Mesothelial cell of epicardium (in vitro differentiated cells): ENCODE measurements around the gene E2F1. TPM values are rescaled to one million over a fixed set of nuclear protein-coding genes. Genes with fewer than 3 reads are reported as not detected.
A peak's percentile ranks its signal among the peaks of the same experiment; 100 is the strongest.

Experiments
- DNase-seq, 2 experiments: peaks; one replicate each; pipeline ENCODE4 v3.0.0; 2021; ENCODE audit warnings: low spot score in 2 of 2; ENCODE audit not compliant: unreplicated experiment in 2 of 2
- H3K27ac Mint-ChIP-seq: 2 replicates; pipeline ENCODE4 v1.8.0; 2021; ENCODE audit warnings: mixed read lengths
- H3K27me3 Mint-ChIP-seq: 2 replicates; pipeline ENCODE4 v1.8.0; 2021; ENCODE audit warnings: low read depth, mixed read lengths
- H3K36me3 Mint-ChIP-seq: 2 replicates; pipeline ENCODE4 v1.8.0; 2021; ENCODE audit warnings: mixed read lengths
- H3K4me1 Mint-ChIP-seq: 2 replicates; pipeline ENCODE4 v1.8.0; 2021; ENCODE audit warnings: mixed read lengths
- H3K4me3 Mint-ChIP-seq: 2 replicates; pipeline ENCODE4 v1.8.0; 2021; ENCODE audit warnings: mild to moderate bottlenecking, moderate library complexity, mixed read lengths
- H3K9me3 Mint-ChIP-seq: 2 replicates; pipeline ENCODE4 v1.8.0; 2021; ENCODE audit warnings: mixed read lengths
- total RNA-seq: library from RNA; stranded (reverse); gene quantifications from 3 replicates; pipeline ENCODE4 v1.2.1, GENCODE V29; 2021
- TF ChIP-seq, protein P1 (sequence below): fragments of 200-600 bp; sonication (generic); IDR thresholded peaks from one replicate; pipeline ENCODE4 v1.5.0; 2021; ENCODE audit warnings: antibody characterized with exemption; ENCODE audit not compliant: unreplicated experiment

Gene E2F1
- total RNA-seq, 1 donor from 2014 or later, result 16.7 TPM

DNA sequence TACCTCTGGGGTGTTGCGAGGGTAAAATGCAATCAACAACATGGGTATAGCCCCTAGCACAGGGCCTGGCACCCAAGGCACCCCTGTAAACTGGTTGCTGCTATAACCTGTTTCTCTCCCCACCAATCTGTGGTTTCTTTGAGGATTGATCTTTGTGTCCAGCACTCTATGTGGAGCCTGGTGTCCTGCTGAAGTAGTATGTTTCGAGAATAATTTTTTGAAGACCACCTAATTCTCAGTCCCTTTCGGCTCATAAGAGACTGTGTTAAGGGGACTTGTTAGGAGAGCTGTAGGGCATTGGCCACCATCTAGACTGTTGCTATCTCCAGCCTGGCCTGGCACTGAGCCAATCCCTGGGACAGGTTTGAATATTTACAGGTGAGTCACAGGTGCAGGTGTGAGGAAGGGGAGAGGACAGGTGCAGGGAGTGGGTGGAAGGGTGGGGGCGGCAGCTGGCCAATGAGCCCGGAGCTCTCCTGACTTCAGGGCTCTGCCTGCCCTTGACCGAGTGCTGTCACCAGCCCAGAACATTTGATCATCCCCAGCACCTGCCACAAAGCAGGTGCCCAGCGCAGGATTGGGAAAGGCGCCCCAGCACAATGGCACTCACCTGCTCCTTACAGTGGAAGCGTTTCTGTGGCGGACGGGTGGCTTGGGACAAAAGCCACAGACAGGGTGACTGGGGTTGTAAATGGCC, 32.1 kb downstream of the E2F1 start:
- TF ChIP-seq, protein P1, sequence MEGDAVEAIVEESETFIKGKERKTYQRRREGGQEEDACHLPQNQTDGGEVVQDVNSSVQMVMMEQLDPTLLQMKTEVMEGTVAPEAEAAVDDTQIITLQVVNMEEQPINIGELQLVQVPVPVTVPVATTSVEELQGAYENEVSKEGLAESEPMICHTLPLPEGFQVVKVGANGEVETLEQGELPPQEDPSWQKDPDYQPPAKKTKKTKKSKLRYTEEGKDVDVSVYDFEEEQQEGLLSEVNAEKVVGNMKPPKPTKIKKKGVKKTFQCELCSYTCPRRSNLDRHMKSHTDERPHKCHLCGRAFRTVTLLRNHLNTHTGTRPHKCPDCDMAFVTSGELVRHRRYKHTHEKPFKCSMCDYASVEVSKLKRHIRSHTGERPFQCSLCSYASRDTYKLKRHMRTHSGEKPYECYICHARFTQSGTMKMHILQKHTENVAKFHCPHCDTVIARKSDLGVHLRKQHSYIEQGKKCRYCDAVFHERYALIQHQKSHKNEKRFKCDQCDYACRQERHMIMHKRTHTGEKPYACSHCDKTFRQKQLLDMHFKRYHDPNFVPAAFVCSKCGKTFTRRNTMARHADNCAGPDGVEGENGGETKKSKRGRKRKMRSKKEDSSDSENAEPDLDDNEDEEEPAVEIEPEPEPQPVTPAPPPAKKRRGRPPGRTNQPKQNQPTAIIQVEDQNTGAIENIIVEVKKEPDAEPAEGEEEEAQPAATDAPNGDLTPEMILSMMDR, result no peak
- no peak for DNase-seq
- H3K4me1 Mint-ChIP-seq, result peaks cover 60% of the 10 kb centered on the region
- H3K36me3 Mint-ChIP-seq, result peaks cover under 1% of the 10 kb centered on the region
- H3K27me3 Mint-ChIP-seq, result no peaks in the 10 kb centered on the region
- H3K4me3 Mint-ChIP-seq, result no peak overlapping the region
- H3K9me3 Mint-ChIP-seq, result no peaks in the 10 kb centered on the region
- H3K27ac Mint-ChIP-seq, result peak overlapping the region; percentile 80

DNA sequence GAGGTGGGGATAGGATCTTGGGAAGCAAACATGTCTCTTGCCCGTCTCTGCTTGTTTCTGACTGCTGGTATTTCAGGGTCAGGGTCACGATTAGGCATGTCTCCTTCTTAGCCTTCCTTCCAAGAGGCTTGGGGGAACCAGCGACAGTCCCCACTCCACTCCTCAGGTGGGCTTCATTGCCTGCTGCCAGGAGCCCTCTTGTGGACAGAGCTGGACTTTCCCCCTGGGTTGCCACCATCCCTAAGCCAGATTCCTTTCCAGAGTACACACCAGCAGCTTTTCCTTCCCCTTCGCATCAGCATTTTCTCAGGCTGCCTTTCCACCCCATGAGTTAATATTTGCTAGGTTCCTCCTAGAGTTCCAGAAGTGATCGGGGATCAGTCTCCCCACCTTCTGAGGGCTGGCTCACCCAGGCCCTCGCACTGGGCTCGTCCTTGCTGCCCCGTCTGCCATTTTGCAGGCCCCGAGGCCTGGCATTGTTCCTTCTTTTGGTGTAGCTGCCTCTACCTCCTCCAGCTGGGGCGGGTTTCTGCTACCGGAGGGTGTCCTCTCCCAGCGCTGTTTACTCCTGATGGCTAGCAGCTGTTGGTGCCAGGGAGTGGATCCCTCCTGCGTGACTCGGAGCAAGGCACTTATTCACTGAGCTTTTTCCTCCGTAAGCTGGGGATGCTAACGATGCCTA, 32.8 kb downstream of the E2F1 start:
- TF ChIP-seq, protein P1, result peak; percentile 68
- H3K27ac Mint-ChIP-seq, result peak overlapping the region; percentile 80
- no peaks in the 10 kb centered on the region for H3K9me3 Mint-ChIP-seq
- peaks cover 67% of the 10 kb centered on the region for H3K4me1 Mint-ChIP-seq
- H3K27me3 Mint-ChIP-seq, result no peaks in the 10 kb centered on the region
- DNase-seq, result peak in 1 of 2 experiments; percentile 80
- H3K4me3 Mint-ChIP-seq, result no peak overlapping the region
- no peaks in the 10 kb centered on the region for H3K36me3 Mint-ChIP-seq

DNA sequence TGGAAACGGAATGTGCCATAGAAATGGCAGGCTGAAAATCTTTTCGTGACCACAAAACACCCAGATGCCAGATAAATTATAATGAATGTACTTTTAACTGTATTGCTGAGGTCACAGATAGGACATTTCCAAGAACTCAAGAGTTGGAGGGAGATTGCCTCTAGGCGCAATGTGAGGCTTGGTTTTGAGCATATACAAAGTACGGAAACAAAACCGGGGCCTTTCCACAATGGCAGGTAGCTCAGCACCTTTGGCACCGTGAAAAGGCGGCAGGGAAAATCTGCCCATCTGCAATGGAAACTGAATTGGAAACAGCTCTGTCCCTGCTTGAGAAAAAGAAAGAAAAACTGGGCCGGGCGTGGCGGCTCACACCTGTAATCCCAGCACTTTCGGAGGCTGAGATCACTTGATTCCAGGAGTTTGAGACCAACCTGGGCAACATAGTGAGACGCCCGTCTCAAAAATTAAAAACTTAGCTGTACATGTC, 34.6 kb downstream of the E2F1 start:
- peaks cover 74% of the 10 kb centered on the region for H3K4me1 Mint-ChIP-seq
- H3K36me3 Mint-ChIP-seq, result peaks cover 4% of the 10 kb centered on the region
- no peak for DNase-seq
- H3K9me3 Mint-ChIP-seq, result no peaks in the 10 kb centered on the region
- H3K27me3 Mint-ChIP-seq, result no peaks in the 10 kb centered on the region
- peak overlapping the region; percentile 94 for H3K27ac Mint-ChIP-seq
- peak overlapping the region; percentile 20 for H3K4me3 Mint-ChIP-seq
- TF ChIP-seq, protein P1, result no peak

DNA sequence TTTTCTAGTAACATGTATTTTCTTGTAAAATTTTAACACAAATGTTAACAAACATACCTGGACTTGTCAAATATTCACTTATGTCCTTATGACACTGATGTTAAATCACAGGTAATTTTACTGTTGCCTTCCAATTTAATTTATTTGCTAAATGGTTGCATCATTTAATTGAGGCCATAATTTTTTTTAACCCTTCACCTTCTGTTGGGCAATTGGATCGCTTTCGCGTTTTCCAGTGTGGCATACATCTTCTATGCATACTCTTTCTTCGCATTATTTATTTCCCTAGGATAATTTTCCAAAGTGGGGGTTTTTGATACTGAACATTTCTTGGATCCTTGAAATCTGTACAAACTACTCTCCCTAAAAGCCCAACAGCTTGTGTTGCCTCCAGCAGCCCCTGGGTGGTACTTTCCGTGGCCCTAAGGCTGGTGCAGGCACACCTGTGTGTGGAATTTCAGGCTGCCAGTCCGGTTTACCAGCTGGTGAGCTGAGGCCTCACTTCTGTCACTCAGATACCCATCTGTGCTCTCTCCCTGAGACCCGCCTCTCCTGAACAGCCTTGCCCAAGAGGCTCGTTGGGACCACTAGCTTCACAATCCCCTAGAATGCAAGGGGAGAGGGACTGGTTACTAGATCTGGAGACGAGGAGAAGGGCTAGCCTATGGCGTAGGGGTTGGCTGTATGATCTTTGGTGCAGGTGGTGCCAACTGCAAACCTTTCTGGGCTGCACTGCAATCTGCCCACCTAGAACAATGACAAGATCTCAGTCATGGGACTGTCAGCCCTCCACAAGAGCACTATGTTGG, 35.2 kb downstream of the E2F1 start:
- H3K27ac Mint-ChIP-seq, result peak overlapping the region; percentile 94
- H3K36me3 Mint-ChIP-seq, result peaks cover 6% of the 10 kb centered on the region
- H3K4me1 Mint-ChIP-seq, result peaks cover 74% of the 10 kb centered on the region
- TF ChIP-seq, protein P1, result no peak
- H3K4me3 Mint-ChIP-seq, result peak overlapping the region; percentile 20
- no peaks in the 10 kb centered on the region for H3K27me3 Mint-ChIP-seq
- no peak for DNase-seq
- H3K9me3 Mint-ChIP-seq, result no peaks in the 10 kb centered on the region

DNA sequence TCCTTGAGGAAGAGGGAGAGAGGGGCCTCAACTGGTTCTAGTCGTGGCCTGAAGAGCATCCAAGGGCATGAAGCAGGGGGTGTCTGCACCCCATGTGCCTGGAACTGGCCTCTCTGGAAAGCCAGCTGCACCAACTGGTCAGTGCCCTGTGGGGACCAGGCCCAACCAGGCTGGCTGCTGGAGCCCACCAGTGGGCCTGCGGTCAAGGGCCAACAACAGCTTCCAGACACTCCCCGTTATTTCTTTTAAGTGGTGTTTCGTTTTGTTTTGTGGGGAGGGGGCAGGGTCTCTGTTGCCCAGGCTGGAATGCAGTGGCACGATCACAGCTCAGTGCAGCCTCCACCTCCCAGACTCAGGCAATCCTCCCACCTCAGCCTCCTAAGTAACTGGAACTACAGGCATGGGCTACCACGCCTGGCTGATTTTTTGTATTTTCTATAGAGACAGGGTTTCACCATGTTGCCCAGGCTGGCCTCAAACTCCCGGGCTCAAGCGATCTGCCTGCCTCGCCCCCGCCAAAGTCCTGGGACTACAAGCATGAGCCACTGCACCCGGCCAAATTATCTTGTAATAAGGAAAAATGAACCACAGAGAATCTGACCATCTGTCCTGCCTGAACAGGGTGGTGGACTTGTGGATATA, 36.0 kb downstream of the E2F1 start:
- Mint-ChIP-seq H3K36me3 (peaks cover 13% of the 10 kb centered on the region), H3K27me3 (no peaks in the 10 kb centered on the region), H3K4me1 (peaks cover 72% of the 10 kb centered on the region), H3K4me3 (no peak overlapping the region), H3K9me3 (no peaks in the 10 kb centered on the region), H3K27ac (peak overlapping the region; percentile 82)
- no peak for DNase-seq
- TF ChIP-seq, protein P1, result no peak
